Hematopoietic multipotent progenitor cell treated with erythropoietin and hydrocortisone succinate and interleukin-3 and kit ligand, for 6 days (in vitro differentiated cells): ENCODE results near the gene SCD5.

ENCODE experiments used
- DNase-seq: peaks from one replicate; pipeline ENCODE4 v3.0.0-alpha.2; 2015

Gene SCD5

DNA sequence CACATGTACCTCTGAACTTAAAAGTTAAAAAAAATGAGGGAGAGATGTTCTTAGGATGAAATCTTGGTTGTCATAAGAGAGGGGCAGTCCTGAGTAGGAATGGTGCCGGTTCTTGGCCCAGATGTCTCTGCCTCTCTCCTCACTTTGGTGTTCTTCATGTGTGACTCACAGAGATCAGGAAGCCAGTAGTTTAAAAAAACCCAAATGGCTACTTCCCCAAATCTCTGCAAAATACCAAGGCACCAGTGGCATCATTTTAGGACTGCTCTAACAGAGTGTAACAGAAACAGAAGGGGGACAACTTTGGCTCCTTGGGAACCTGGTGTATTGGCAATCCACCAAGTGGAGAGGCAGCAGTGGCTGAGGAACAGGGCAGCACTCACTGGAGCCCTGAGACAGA lies 116.8 kb downstream of the SCD5 start:
- no peak for DNase-seq

DNA sequence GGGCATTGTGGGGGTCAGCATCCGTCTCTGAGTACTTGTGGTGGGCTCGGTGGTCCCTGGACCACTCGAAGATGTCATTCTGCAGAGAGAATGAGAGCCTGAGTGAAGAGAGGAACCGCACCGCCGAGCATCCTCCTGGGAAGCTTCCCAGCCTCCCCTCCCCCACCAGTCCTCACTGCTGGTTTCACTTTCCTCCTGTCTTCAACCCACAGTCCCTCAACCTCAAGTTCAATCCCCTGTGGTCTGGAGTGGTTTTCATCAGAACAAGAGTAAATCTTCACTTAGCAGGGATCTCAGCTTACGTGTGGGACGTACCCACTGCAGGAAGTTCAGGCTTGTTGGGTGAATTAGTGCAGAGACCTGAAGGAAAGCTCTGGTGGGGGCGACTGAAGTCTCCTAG lies 117.8 kb downstream of the SCD5 start:
- no peak for DNase-seq

DNA sequence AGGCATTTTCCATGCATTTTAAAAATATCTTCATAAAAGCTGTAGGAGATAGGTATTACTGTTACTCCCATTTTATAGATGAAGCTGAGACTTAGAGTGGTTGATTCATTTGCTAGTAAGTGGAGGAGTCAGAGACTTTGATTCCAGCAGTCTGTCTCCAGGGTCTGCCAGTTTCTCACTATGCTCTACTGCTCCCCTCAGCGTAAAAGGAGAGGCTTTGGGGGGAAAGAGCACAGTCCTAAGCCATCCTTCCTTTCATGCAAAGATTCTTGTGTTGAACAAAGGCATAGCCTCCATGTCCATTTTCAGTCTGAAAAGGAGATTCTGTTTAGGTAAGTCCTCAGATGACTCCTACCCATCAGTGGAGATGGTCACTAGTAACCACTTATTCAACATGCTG lies 119.1 kb downstream of the SCD5 start:
- no peak for DNase-seq

DNA sequence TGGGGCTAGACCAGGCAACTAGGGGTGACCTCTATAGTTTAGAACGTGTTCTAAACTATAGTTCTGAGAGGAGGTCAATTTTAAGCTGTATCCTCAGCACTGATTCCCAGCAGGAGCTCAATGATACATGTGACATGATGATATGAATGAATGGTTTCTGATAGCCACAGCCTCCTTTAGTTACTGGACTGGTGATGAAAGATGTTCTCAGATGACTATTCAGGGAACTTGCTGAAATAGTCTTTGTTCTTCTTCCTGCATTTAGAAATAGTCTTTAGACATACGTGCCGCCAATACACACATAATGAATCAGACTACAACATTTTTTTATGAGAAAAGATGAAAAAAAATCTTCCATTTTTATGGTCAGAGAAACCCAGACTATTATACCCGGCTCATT lies 120.5 kb downstream of the SCD5 start:
- DNase-seq, result no peak

DNA sequence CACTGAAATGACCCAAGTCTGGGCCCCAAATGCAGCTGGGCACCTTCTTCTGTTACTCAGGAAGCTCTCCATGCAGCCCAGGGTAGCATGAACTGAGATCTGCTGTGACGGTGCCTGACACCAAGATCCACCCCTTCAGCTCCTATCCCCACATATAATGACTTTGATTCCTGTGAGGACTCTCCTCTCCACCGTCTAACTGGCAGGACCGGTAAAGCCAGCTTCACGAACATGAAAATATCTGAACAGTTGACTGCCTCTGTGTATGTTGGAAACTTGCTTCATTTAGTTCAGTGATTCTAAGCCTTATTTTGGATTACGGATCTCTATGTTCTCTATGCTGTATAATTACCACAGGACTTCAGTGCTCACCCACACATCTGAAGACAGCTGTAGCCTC lies 121.3 kb downstream of the SCD5 start:
- no peak for DNase-seq

DNA sequence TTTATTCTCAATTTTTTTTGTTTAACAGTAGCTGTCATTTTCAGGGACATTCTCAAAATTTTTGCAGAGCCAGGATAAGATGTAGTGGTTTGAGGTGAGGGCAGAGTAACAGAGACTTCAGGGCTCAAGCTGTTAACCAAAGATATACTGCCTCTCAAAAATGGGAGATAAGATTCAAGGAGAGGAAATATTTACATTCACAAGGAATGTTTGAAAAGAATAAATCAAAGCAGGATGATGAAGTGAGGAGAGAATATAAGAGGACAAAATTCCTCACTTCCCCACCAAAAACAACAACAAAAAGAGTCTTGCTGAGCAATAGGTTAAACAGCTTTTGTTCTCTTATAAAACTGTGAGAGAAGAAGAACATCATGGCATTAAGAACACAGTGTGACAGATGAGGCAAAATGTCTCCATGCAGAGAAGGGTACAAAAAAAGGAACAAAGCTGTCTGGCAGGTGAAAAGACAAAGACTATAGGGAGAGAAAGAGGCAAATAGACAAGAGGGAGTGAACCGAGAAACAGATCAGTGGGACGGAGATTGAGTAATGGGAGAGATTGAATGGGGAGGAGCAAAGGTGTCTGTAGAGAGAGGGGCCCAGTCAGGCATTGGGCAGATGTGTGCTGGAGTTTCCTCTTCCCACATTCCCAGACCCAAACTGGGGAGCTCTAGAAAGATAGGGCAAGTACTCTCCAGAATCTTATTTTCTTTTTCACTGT lies 130.7 kb downstream of the SCD5 start:
- no peak for DNase-seq

DNA sequence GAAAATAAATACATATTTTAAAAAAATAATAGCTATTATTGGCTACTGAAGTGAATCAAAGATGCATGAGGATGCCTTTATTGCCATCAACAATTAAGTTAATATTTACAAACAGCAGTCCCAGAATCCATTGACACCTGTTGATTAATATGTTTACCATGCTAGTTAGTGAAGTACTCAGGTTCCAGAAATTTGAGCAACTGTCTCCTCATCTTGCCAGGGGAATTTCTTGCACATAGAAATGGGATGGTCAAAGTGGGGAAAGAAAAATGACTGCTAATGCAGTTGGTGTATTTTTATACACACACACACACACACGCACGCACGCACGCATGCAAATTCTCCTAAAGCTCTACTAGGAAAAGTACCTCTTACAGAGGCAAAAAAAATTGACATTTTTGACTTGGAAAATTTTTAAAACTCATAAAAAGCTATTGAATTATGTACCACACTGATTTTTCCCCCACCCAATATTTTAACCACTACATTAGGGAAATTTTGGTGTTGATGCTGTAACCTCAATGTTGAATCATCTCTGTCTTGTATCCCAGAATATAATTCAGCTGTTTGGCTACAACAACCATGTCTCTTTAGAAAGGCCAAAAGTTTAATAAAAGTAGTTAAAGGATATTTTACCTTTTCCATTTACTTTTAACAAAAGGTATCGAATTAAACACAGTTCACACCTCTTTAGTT lies 131.5 kb downstream of the SCD5 start:
- no peak for DNase-seq

DNA sequence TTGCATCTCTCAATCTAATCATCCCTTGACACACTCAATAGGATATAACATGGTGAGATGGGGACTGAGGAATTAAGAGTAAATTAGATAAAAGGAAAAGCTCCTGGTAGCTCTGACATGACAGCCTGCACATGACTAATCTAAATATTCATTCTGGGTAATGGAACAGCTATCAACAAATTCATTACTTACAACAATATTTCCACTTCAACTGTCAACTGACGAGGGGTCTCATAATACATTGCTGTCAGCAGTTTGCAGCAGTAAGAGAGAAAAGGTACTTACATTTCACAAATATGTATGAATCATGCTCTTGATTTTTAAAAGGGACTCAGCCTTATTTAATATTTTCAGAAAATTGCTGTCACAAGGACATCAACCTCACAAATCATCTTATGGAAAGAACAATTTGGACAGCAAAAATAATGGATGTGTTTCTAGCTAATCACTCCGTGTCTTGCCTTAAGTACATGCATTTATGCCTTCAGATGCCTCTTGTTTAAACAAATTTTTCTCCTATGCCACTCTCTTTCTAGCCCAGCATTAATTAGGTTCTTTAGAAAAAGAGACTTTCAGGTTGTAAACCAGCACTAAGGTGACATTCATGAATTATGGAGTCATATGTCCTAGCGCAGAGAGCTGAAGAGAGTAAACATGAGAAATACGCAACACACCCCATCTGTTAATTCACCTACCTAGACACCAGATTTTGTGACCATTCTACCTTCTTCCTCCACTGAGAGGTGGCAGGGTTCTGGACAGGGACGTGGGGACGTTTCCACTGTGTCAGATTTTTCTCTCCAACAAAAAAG lies 137.2 kb downstream of the SCD5 start:
- DNase-seq, result no peak

DNA sequence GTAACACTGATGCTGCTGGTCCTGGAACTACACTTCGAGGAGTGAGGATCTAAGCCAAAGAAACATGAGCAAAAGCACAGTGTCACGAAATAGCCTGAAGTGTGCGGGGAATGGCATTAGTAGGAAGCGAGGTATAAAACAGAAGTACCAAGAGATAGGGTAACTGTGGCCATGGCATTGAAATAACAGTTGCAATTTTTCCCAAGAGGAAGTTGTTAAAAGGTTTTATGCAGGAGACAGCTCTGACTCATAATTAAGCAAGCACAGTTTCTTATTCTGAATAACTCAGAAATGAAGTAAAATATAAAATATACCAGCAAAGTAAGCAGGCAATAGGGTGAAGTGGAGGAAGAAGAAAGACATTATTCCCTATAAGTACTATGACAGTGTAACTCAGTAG lies 146.5 kb downstream of the SCD5 start:
- DNase-seq, result peak; percentile 37

DNA sequence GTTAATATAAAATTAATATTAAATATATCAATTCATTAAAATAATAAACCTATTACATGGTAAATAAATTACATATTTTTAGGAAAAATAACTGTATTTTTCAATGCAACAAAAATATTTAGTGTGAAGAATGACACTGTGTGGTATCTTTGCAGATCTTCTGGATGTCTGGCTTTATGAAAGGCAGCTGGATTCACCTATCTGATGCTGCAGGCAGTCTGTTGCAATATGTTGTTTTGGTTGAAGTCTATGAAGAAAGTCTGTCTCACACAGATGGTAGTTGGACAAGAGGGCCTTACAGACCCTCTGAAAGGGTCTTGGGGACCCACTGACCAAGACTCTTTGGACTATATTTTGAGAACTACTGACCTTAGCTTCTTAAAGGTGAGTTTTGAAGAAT lies 147.7 kb downstream of the SCD5 start:
- peak; percentile 10 for DNase-seq

DNA sequence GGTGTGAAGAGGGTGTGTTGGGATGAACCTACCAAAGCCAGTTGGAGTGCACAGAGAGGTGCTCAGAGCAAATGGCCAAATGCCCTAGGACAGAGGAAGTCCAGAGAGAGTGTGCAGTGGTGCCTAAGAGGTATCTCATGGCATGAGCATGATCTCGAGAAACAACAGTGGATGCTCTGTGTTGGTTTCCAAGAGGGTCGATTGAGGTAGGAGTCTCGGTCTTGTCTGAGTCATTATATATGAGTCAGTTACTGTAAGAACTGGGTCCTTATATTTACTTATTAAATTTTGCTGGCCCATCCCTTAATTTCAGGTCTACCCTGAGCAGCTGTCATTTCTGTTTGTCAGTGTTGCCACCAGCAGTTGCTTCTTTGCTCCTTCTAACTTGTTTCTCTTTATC lies 150.2 kb downstream of the SCD5 start:
- no peak for DNase-seq

DNA sequence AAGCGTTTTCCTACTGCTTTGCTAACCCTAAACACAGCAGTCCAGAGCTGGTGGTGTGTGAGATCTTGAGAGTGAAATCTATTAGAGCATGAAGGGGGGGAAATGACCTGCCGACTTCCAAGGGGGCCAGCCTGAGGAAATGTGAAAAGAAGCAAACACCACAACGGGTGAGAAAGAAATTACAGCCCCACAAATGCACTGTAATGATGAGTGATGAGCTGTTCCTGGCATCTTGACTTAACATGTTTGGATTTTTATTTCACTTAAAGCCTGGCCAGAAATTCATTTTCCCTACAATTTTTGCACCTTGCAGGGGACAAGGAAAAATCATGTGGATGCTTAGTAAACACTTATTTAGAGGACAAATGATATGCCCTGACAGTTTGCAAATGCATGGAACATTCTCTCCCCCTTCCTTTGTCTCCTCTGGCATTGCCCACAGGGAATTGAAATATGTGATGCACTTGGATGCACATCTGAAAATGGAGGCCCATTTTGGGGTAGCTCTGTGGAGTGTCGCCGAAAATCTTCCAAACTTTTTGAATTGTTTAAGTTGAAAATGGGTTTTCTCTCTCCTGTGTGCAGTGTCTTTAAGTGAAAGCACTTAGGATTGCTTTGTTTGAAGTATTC lies 152.5 kb downstream of the SCD5 start:
- DNase-seq, result no peak

DNA sequence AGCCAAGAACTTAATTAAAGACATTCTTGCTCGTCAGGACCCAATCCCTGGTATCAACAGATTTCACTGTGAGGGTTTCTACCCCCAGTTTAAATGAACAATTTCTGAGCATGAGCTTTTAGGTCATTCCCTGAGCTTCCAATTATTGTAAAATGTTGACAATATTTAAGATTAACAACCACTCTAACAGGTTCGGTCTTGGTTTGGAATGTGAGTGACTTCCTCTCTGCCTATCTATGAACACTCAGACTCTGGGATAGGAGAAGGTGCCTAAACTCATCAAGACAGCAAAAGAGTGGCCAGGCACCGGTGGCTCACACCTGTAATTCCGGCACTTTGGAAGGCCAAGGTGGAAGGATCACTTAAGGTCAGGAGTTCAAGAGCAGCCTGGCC lies 153.9 kb downstream of the SCD5 start:
- no peak for DNase-seq

DNA sequence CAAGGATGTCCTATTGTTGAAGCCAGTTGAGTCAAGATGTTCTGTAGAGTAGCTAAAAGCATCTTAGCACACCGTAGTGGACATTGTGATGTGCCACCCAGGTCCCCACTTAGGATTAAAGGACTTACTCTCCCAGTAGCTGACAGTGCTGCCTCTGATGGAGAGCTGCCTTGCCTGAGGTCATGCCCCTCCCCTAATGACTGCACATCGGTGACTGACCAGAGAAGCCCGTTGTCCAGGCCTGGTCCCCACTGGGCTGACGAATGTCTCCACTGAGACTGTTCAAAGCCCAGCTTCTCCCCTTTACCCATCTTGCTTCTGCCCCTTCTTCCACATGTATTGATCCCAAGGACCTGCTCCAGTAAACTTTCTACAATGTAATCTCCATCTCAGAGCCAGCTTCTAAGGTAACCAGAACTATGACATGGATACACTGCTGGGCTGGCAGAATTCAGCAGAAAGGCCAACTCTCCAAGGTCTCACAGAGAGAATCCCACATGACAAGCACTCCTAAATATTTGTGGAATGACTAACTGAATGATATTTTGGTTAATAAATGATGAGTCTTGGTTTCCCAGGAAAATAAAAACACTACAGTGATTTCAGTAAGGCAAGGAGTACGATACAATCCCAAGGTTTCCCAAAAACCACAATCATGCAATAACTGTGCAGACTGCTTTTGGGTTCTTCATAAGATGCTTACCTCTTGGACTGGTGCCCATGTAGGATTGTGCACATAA lies 154.4 kb downstream of the SCD5 start:
- no peak for DNase-seq

DNA sequence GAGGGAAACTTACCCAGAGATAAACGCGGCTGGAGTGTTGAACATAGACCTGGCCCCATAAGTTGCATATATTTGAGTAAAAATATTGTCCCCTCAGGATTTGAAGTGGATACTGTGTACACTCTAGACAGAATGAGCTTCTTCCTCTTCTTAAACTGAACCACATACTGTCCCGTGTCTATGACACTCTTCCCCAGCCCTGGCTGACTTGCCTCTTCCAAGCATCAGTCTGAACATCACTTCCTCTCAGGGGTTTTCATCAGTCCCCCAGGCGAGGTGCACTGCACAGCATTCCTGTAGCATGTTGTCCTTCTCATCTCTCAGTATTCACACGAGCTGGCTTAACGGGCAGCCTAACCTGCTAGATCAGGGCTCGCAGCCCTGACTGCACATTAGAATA lies 156.3 kb downstream of the SCD5 start:
- no peak for DNase-seq

DNA sequence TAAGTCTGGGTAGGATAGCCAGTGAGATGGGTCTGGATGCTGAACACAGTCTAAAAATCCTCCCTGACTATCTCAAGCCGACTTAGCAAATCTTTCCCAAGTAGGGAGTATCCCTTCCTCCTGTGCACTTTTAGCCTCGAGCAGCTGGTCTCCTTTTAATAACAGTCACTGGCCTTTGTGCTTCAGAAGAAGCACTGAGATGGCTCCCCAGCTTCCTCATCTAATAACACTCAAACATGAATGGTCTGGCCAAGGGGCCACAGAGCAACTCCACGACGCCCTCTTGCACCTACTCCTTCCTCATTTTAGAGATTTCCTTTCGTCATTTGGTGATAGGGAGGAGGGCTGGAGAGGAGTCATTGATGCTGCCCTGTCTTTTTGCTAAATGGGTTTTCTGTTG lies 158.1 kb downstream of the SCD5 start:
- DNase-seq, result peak; percentile 4

DNA sequence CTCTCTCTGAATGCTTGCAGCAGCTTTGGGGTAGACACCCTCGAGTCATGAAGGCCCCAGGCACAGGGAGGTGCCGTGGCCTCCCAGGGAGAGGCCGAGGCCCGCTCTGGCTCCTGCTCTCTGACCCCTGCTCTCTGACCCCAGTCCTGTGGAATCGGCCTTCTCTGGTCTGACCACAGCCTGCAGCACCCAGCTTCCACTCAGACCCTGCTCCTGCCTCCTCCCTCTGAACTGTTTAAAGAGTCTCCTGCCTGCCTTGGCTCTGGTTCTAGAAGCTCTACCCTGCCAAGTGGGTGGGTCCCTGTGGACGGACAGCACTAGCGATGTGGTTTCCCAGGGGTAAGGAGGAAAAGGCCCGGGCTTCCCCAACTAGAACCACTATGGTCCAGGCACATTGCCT lies 158.6 kb downstream of the SCD5 start:
- DNase-seq, result no peak

DNA sequence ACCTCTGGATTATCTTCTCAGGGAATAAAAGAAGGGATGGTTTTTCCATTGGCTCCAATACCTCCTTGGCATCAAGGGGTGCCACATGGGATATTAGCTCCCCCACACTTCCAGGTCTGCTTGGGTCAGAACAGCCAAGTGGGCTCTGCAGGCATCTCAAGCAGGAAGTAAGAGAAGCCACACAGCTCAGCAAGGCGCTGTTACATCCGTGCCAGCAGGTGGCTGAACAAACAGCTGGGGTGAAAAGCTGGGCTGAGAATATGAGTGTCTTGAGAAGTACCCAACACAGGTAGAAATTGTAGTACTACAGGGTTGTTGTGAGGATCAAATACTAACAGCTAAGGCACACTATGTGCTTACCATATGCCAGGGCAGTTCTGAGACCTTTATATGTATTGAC lies 160.1 kb downstream of the SCD5 start:
- peak; percentile 5 for DNase-seq

DNA sequence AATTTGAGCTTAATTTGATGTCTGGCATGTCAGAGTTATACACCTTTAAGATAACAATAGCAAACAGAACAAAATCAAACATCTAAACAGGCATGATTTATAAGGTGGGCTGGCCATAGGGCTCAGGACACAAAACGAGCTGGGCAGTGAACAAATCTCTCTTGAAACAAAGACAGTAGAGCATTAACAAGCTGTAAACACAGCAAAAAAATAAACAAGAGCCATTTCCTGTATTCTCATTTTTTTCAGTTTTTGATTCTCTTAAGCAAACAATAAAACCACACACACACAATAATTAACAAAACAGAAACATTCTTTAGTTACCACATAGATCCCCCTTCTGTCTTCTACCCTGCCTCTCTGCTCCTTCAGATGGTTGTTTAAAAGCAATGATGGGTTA lies 168.5 kb downstream of the SCD5 start:
- DNase-seq, result no peak

DNA sequence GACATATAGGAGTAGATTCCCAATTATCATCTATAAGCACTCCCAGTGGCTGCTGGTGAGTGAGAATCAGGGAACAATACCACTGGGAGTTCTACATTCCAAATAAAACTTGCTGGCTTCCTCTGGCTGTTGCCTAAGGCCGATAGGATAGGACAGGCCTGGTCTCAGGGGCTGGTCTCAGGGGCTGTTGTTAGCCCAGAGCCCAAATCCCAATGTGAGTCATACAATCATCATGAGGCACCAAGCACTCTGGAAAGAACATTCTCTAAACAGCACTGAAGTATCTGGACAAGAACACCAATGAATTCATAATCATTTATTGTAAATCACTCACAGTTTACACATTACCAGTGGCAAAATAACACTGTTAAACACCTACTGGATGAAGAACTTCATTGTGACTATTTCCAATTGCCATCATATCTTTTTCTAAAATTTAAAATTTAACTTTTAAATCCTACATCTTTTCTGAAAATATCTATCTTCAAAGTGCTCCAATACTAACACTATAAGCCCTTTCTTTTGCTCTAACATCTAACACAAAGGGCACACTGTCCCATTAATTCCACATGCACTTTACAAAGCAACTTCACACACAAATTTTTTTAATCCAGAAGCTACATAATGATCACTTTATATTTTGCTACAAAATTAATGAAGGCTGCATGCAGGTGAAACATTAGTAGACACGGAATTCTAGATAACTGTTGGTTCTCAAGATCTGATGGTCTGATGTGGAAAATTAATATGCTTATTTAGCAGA lies 169.2 kb downstream of the SCD5 start:
- no peak for DNase-seq

DNA sequence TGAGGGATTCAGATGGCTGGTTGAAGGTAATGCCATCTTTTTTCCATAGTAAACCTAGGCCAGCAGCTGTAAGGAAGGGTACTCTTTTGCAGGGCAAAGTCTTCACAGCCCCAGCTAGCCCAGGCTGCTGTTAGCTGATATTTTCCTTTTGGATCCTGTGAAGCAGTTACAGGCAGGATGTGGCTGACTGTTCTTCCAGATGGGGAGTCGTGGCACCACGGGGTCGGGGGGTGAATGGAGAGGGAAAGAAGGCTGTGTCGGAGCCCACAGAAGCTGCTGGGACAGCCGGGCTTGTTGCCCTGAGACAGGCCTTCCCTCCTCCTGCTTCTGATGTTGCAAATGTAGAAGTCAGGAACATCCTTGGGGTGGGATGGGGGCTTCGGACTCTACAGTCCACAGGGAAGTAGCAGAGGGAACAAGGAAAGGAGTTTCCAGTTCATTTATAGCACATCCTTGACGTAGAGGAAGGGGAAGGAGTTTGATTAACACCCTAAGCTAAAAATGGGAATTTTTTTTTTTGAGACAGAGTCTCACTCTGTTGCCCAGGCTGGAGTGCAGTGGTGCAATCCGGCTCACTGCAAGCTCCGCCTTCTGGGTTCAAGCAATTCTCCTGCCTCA lies 172.2 kb downstream of the SCD5 start:
- DNase-seq, result no peak

DNA sequence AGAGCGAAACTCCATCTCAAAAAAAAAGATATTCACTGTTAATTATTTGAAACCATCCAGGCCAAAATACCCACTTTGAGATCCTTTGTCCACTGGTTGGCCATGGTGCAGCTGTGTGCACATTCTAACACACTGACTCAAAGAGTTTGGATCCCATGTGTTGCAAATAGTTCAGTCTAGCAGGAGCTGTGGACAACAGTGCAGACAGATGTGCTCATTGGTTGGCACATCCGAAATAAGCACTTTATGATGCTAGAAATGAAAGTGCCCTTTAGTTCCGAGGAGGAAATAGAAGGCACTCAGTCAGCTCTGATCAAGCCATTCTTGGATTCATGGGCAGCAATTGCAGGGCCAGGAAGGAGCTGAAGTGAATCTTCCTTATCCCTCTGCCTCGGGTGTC lies 173.8 kb downstream of the SCD5 start:
- no peak for DNase-seq
